Measurements from ENCODE around the gene CCDC78. TPM values are rescaled to one million over a fixed set of nuclear protein-coding genes. Genes with fewer than 3 reads are reported as not detected.

The CCDC78 gene
- total RNA-seq, 1 donor from 2014 or later: 0.24 TPM

- no peak for DNase-seq (ENCODE audit: low spot score)
Observed at GRCh38 chr16:740459-740763, 14.2 kb upstream of the CCDC78 start.

DNA sequence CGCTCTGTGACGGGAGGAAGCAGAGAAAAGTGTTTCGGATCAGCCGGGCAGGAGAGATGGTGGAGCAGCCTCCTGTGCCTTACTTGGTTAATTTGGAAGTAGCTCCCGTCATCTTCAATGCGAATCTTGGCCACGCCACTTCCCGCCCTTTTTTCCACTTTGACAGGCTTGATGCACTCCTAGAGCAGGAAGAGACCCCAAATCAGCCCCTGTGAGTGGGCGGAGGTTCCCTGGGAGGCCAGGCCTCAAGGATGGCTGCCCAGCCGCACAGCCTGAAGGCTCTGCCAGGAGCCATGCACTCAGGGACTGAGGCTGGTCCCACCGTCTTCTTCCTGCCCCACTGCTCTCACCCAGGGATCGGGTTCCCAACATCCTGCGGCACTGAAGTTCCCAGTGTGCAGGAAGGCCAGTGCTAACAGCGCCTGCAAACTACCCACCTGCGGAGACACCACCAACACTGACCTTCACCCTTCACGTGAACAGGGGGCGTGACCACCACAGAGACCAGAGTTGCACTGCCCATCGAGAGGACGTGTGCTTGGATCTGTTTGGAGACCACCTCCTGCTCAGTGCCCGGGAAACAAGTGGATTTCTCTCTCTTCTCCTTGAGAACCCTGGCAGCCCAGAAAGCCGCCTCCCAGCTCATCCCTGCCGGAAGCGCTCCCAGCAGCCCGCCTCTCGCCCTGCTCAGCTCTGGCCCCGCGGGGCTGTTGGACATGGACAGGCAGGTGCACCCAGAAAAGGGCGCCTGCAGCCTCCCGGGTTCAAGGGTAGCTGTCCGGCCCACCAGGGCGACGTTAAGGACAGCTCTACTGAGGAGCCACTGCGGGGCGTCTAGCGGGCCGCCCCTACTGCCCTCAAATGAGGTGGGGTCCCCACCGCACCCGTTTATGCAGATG, 13.6 kb upstream of the CCDC78 start:
- no peak for DNase-seq (ENCODE audit: low spot score)

GRCh38 chr16:736936-737481, 10.8 kb upstream of the CCDC78 start:
- no peak for DNase-seq (ENCODE audit: low spot score)

DNA sequence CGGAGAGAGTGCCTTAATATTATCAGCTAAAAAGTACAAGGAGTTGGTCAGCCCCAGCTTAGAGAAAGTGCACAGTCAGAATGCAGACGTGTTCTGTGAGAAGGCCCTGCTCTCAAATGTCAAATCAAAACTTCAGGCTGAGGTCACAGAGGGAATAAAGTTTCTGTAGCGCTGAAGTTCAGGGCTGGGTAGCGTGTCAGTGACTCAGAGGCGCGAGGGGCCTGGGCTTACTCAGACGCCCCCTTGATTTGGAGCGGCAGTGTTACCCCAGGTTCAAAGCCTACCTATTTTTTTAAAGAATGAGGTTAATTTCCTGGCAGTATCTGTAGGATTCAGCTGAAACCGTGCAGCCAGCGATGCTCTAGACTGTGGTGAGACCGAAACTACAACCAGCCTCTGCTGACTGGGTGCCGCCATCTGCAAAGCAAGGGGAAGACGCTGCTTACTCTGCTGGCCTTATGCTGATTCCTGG, 9.8 kb upstream of the CCDC78 start:
- DNase-seq (ENCODE audit: low spot score): no peak

DNA sequence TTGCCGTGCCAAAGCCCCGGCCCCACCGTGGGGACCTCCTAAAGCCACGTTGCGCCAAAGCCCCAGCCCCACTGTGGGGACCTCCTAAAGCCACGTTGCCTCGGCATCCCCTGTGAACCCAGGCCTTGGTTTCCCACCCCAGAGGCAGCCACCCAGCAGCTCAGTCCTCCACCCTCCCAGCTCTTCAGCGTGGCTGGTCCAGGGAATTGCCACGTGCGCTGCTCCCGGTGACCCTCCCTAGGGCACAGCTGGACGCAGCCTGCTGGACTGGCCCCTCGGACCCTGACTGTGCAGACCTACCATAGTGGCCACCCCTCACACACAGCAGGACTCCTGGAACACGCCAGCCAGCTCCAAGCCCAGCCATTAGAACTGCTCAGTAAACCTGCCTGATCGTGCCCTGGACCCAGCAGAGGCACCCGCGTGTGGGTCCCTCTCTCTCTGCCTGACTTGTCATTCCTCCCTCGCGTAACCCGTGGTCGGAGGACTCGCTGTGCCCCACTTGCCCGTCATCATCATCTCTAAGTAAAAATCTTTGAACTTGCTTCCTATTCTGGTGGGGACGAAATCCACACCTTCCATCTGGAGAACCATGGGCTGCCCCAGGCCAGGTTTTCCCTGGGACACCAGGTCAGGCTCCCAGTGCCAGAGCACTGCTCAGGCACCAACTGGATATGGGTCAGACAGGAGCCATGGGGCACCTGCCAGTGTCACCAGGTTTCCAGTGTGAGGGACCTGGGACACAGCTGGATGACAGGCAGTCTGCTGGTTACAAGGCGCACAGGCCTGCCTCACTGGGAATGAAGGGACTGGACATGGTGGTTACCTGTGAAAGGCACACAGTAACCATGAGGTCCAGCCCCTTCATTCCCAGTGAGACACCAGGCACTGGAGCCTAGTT, 9.0 kb upstream of the CCDC78 start:
- DNase-seq (ENCODE audit: low spot score): no peak

- no peak for DNase-seq (ENCODE audit: low spot score)
Observed at GRCh38 chr16:734208-734980, 8.2 kb upstream of the CCDC78 start.

DNA sequence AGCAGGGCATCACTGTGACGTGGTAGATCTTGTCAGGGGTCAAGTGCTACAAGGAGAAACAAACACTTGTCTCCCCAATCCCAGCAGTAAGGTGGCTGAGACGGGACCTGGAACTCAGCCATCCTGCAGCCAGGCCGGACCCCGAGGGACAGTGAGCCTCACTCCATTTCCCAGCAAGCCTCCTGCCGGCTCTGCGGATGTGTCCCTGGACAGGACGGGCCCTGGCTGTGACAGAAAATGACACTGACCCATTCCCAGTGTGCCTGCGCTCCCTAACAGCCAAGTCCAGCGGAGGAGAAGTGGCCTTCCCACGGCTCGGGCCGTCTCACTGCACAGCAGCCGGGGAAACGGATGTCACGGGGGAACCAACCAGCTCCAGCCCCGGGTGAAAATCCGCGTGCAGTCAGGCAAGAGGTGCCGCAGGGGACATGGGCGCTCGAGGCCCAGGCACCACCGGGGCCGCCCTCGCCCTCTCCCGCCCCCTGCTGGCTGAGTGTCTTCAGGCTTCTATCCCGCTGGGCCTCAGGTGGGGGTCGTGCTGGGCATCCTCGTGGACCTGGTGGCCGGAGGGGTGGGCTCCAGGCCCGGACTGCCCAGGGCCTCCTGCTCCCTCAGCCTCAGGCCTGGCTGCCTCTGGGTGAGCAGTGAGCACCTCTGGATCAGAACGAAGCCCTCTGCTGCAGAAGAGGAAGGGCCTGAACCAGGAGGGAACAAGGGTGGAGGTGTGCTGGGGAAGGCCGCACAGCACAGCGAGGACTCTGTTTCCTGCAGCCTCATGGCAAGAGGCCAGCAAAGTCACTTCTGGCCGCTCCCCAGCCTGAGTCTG, 7.4 kb upstream of the CCDC78 start:
- no peak for DNase-seq (ENCODE audit: low spot score)

DNA sequence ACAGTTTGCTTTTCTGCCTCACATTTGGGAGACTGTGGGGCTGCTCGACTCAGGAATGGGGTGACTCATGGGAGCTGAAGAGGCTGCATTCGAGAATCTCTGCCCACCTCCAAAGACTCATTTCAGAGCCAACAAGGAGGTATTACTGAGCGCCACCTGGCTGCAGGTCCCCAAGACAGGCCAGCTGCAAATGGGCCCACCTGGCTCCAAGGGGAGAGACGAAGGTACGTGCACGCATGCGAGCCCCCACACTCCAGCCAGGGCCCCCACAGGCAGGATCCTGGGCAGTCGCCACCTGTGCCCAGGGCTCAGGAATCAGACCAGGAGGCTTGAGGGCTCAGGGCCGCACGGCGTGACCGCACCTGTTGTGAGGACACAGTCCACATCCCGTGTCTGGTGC, 6.7 kb upstream of the CCDC78 start:
- no peak for DNase-seq (ENCODE audit: low spot score)

GRCh38 chr16:732332-732731, 6.1 kb upstream of the CCDC78 start:
- DNase-seq (ENCODE audit: low spot score): no peak

DNA sequence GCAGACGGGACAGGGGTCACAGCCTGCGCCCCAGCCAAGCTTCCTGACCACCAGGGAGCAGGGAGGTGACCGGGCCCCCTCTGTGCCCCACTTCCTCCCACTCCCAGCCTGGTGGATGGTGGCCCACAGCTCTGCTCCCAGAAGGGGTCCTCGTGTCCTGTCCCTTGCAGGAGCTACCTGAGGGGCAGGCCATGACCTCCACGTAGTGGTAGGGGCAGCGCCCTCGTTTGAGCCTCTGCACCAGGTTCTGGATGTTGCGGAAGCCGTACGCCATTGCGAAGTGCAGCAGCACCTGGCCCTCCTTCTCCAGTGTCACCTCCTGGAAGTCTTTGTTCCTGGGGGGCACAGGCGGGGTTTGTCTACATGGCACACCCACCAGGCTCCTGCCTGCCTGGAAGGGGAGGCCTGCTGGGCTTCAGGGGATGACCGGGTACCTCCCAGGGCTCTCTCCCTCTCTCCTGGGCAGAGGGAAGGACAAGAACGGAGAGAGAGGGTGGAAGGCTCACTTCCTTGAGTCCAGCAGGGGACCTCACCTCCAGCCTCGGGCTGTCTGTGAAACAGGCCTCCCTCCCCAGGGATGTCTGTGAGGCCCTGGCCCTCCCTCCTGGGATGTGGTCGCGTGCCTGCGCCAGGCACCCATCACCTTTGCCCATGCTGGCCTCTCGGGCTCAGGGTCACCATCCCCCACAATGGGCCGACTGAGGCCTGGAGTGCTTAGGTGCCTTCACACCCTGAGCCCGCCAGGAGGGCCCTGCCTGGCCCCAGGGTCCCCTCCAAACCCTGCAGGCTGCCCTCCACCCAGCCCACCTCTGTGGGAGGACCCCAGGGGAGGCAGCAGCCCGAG, 4.6 kb upstream of the CCDC78 start:
- no peak for DNase-seq (ENCODE audit: low spot score)

DNA sequence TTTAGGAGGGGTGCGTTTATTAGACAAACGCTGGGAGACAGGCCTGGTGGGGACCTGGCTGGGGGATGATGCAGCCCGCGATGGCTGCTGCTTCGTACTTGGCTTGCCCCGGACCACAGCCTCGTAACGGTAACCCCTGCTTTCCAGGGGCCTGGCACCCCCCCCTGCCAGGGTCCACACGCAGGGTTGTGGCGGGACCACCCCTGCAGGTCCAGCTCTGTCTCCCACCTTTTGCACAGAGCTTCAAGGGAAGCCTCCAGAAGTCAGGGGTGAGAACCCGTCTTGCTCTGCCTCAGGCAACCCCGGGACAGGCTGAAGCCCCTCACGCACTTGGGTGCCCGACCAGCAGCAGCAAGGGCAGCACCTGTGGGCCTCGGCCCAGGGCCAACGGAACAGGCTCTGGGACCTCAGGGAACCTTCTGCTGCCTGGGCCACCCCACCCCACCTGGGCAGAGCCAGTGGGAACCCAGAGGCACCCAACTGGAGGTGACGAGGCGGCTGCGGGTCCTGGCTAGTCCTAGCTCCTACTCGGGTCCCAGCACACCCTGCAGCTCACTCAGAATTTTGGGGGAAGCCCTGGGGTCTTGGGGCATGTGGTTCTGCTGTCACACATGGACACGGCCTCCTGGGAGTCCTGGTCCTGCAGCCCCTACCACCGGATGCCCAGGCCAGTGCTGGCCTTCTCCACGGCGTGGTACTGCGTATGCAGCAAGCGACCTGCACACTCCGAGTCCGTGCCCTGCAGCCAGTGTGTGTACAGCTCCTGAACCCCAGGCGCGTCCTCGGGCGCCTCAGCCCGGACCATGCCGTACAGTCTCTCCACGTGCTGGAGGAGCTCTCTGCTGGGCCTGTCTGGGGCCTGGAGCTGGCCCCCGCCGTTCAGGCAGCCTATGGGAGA, 3.8 kb upstream of the CCDC78 start:
- DNase-seq (ENCODE audit: low spot score): no peak

GRCh38 chr16:728890-729744, 2.9 kb upstream of the CCDC78 start:
- no peak for DNase-seq (ENCODE audit: low spot score)

- peak; percentile 50 for DNase-seq (ENCODE audit: low spot score)
Observed at GRCh38 chr16:728131-728889, 2.1 kb upstream of the CCDC78 start.

GRCh38 chr16:727291-727977, 1.2 kb upstream of the CCDC78 start:
- DNase-seq (ENCODE audit: low spot score): no peak

GRCh38 chr16:726188-726437, 130 bp downstream of the CCDC78 start:
- DNase-seq (ENCODE audit: low spot score): no peak

DNA sequence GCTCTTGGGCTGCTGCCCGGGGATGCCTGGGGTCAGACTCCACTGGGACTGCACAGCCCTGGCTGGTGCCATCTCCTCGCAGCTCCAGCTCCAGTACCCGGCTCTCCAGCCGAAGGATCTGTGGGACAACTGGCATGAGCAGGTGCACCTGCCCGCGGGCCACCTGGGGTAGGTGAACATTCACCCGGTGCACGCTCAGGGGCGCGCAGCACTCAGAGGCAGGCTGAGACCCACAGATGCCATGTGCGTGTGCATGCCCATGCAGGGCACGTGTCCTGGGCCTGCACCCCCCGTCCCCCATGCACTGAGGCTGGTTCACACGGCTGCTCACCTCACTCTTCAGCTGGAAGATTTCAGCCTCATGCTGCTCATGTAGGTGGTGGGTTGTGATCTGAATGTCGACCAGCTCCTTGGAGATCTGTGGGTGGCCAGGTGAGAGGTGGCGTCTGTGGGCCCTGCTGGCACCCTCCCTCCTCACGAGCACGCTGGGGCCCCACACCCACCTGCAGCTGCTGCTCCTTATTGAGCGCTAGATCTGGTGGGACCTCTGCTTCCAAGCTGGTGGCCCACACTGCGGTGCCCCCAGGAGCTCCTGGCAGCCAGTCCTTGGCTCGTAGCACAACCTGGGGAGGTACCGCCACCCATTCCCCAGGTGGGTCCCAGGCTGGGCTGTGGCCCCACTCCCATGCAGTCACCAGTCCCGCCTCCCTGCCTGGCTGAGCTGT, 618 bp downstream of the CCDC78 start:
- DNase-seq (ENCODE audit: low spot score): no peak
